Measurements from ENCODE around the gene COL1A1.

DNA sequence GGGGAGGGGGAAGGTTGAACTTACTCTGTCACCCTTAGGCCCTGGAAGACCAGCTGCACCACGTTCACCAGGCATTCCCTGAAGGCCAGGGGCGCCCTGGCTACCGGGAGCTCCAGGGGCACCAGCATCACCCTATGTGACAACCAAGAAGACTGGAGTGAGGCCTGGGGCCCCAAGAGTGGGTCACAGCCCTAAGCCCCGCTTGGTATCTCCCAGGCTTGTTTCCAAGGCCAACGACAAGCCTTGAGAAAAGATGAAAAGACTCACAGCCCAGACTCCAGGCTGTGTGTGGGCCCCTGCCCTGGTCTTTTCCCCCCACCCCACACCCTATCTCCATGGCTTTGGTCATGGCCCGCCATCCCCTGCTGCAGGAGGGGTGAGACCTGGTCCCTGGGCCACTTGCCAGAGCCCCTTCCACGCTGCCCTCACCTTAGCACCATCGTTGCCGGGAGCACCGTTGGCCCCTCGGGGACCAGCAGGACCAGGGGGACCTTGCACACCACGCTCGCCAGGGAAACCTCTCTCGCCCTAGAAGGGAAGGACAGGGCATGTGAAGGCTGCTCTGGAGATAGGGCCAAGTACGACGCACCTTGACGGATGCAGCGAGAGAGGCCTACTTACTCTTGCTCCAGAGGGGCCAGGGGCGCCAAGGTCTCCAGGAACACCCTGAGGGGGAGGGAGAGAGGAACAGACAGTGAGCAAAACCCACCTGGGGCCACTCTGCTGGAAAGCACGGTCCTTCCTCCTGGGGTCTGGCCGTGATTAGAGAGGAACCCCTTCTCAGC is 9.9 kb downstream of the COL1A1 start:
- TF ChIP-seq, protein P1, sequence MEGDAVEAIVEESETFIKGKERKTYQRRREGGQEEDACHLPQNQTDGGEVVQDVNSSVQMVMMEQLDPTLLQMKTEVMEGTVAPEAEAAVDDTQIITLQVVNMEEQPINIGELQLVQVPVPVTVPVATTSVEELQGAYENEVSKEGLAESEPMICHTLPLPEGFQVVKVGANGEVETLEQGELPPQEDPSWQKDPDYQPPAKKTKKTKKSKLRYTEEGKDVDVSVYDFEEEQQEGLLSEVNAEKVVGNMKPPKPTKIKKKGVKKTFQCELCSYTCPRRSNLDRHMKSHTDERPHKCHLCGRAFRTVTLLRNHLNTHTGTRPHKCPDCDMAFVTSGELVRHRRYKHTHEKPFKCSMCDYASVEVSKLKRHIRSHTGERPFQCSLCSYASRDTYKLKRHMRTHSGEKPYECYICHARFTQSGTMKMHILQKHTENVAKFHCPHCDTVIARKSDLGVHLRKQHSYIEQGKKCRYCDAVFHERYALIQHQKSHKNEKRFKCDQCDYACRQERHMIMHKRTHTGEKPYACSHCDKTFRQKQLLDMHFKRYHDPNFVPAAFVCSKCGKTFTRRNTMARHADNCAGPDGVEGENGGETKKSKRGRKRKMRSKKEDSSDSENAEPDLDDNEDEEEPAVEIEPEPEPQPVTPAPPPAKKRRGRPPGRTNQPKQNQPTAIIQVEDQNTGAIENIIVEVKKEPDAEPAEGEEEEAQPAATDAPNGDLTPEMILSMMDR (IDR thresholded peaks at IDR 0.05) = no peak
- peak; percentile 8 for TF ChIP-seq POLR2AphosphoS5 (IDR thresholded peaks at IDR 0.05; ENCODE audit: low read depth, low read length)
